Heart left ventricle (tissue), 13 donors: Measurements from ENCODE around the gene GIPC3.

ENCODE experiments used
- CTCF ChIP-seq, 12 donors: fragments of 200-600 bp; sonication (generic) in 4 of 12; IDR thresholded peaks; one replicate each; pipeline versions ENCODE4 v1.5.0 to v1.8.0; 2018 to 2022; ENCODE audit warnings: antibody characterized with exemption in 12 of 12, mild to moderate bottlenecking in 5 of 12
- POLR2A ChIP-seq, 2 donors: fragments of 450-650 bp; IDR thresholded peaks; one replicate each; pipeline ENCODE4 v1.6.1; 2017; ENCODE audit warnings: antibody characterized with exemption in 2 of 2, mild to moderate bottlenecking in 2 of 2, moderate library complexity in 2 of 2
- donor health status: ischemic (EF 13 %, LVEDD 7.1; RV severe dilation, severe dysfunction).
- donor health status: DM: no; HTN: yes; CAD: no.
- donor health status: DM: no; HTN: no; CAD: no.
- donor health status: ischemic (EF 25% LVEDD 6.9; RV normal size, moderate dysfunction).
- donor health status: ischemic (EF 25% LVEDD 5.7; RV mildly dilated, moderate dysfunction).
- donor health status: ischemic (EF 35%, LVEDD 5.7; RV mildly dilated, moderate dysfunction).
- donor health status: nonischemic (EF 11% LVEDD 7.7; RV severe dilation, severe dysfunction).
- donor health status: DM: yes; HTN: yes; CAD: no.
- donor health status: PGD.
- donor health status: ischemic (EF 29% LVEDD 5.4; RV normal size, mild dysfunction).
- donor health status: nonischemic (EF 23%, LVEDD 6.1; RV moderate dilation, normal function).

GRCh38 chr19:3637621-3638020 is 52.3 kb downstream of the GIPC3 start:
- TF ChIP-seq CTCF (IDR thresholded peaks at IDR 0.05) (no peak), POLR2A (IDR thresholded peaks at IDR 0.05) (no peak)
